HG02678 (cell line): ENCODE measurements around the gene PAM.
A peak's percentile ranks its signal among the peaks of the same experiment; 100 is the strongest.

Experiments
- ATAC-seq: cut with Tn5 transposase; IDR thresholded peaks from one replicate; pipeline ENCODE4 v1.9.1; 2021; ENCODE audit warnings: mild to moderate bottlenecking, moderate library complexity; ENCODE audit not compliant: unreplicated experiment

Gene PAM

DNA sequence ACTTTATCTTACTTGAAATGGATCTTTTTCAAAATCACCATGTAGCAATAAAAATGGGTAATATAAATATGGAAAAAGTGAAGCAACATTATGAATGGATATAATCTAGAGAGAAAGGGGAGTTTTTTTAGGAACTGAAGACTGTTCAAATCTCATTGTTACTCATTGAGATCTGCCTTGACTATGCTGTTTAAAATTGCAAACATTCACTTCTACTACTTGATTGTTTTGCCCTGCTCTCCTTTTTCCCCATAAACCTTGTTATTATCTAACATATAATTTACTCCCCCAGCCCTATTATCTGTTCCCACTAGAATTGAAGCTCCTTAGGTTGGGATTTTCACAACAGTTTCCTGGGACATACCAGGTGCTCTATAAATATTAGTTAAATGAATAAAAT lies 22.0 kb downstream of the PAM start:
- ATAC-seq = no peak

DNA sequence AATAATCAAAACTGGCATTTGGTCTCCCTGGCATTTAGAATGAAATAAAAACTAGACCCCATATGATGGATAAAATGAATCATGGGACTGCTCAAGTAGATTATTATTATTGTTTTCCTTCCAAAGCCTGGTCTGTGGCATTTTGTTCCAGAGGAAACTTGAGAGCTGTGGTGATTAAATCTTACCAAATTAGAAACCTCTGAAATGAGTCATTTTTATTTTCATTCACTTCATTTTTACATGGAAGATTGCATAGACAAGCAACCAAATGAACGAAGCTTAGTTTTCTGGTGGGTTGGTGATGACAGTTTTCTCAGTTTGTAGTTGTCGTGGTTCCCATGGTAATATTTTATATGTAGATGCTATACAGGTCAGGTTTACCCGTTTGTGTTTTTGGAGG lies 23.4 kb downstream of the PAM start:
- no peak for ATAC-seq

DNA sequence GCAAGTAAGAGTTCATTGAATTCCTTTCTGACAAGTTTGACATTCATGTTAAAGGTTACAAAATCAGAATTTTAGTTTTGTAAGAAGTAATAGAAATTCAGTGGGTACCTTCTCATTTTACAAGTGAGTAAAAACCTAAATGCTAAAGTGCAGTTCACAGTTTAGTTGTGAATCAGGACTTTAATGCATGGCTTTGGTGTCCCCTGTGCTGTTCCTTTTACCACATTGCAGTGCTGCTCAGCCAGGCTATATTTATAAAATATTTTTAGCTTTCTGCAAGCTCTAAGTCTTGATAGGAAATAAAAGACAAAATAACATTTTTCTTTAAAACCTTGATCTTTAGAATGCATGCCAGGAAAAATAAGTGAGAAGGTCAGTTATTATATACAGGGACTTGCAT lies 26.3 kb downstream of the PAM start:
- no peak for ATAC-seq

DNA sequence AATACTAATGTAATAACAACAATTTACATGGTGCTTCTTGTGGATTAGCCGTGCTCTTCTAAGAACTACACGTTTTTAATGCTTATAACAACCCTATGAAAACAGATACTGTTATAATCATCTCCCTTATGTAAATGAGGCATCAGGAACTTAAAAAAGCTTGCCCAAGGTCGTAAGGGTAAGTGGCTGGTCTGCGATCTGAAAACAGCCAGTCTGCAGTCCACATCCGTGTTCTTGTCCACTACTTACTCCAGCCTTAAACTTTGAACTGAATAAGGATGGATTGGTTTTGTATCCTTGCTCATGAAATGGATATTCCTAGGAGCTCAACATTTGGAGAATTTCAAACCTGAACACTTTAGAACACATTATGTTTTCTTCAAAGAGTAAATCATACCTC lies 26.7 kb downstream of the PAM start:
- no peak for ATAC-seq

DNA sequence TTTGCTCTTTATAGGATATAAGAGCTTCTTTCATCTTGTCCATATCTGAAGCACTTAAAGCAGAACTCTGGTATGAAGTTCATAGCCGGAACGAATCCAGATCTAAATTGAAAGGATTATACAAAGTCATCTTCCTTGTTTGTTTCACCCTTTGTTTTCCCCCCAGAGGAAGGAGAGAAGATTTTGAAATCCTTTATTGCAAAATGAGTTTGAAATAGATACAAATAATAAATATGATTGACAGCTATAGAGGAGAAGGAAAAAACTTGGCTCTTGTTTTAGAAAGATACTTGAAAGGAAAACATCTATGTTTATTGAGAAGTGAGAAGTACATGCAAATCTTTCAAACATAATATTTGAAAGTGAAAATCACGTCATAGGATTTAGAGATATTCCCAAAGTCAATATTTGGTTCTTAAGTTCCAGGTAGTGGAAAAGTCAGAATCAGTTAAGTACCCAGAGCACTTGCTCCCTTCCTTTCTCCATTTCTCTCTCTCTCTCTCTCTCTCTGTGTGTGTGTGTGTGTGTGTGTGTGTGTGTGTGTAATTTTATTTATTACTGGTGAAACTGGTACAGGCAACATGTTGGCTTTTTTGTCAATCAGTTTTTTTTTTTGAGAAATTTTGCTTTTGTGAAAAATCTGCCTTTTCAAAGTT lies 27.2 kb downstream of the PAM start:
- no peak for ATAC-seq

DNA sequence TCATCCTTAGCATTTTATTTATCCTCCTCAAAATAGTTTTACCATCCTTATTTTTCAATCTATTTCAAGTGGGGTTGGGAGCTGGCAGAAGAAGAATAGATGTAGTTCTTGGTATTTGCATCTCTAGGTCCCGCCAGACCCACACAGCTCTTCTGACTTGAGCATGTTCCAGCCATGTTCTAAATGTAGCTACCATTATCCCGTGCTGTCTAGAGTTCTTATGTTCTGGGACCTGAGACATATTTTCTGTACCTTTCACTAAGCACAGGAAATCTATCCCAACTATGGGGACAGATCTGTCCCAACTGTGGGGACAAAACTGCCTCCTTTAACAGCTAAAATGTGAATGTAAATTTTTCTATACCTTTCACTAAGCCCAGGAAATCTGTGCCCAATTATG lies 32.0 kb downstream of the PAM start:
- no peak for ATAC-seq

DNA sequence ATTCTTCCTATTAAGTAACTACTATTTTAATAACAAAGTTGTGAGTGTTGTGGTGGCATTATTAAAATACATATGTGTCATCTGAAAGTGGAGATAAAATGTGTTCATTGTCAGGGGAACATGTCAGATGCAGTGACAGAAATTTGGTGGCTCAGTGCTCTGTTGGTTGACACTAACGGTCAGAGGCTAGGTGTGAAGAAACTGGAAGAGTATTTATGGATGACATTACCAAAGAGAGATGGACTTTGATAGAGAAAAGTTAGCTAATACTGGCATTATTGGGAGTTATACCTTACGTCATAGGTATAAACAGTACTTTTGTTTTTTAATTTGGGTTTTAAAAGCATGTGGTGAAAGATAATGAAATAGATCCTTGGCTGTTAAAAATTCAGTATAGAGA lies 33.7 kb downstream of the PAM start:
- ATAC-seq = no peak

DNA sequence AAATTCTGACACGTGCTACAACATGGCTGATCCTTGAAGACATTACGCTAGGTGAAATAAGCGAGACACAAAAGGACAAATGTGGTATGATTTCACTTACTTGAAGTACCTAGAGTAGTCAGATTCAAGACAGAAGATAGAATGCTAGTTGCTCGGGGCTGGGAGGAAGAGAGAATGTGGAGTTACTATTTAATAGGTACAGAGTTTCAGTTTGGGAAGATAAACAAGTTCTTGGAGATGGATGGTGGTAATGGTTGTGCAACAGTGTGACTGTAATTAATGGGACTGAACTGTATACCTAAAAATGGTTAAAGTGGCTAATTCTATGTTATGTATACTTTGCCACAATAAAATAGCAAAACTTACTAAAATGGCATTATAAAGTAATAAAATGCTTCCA lies 34.4 kb downstream of the PAM start:
- no peak for ATAC-seq

DNA sequence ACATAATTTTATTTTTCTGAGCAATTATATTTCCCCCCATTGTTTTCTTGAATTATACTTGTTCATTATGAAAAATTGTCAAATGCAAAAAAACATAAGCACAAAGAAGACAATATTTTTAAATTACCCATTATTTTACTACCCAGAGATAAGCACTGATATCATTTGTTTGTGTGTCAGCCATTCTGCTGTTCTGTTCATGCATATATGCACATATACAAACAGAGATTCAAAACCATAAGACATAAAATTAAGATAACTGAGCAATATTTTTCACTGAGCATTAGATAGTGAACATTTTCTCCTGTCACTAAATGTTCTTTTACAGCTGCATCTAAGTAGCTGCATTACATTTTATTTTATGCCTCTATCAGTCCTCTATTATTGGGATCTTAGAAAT lies 35.6 kb downstream of the PAM start:
- no peak for ATAC-seq

DNA sequence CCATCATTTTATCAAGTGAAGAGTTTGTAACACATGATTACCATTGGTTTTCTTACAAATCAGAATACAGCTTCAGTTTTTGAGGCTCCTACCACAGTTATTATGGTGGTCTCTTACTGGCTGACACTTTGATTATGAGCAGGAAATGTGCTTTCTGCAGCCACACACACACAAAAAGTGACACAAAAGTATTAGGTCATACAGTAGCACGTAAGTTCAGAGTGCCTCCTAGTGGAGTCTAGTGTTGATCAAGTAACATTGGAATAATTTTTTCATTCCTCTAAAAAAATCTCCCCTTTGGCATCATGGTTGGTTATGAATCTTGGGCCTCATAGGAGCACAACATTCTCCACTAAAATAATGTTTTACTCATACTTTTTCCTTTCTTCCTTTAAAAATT lies 37.6 kb downstream of the PAM start:
- no peak for ATAC-seq

DNA sequence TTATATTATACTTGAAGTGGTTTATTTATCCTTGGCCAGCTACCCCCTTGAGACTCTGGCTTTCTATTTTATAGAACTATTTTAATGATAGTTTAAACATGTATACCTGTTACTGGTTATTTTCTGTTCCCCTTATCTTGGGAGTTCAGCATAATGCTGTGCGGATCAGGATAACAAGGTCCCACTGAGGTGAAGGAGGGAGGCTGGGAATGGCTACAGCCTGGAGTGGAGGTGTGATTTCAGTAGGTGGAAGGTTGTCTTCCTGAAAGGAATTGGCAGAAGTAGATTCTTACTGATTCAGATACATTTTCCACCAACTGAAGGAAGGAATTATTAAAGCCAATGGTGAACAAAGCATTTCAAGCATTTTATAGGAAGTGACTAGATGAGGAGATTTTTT lies 38.9 kb downstream of the PAM start:
- no peak for ATAC-seq

DNA sequence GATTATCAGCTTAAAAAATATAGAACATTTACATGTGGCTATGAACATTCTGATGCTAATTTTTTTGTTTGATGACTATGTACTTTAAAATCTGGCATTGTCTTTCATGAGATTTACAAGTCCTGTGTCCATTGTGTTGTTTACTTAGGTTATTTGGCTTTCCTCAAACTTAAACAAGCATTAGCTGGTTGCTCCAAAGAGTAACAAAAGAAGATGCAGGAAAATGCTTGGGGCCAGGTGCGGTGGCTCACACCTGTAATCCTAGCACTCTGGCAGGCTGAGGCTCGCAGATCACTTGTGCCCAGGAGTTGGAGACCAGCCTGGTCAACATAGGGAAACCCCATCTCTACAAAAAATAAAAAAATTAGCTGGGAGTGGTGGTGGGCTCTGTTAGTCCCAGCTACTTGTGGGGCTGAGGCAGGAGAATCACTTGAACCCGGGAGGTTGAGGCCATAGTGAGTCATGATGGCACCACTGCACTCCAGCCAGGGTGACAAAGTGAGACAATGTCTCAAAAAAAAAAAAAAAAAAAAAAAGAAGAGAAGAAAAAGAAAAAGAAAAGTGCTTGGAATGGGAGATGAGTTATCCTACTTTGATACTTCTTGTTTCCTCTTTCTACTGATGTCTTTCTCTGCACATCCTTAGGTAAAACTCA lies 39.7 kb downstream of the PAM start:
- no peak for ATAC-seq

DNA sequence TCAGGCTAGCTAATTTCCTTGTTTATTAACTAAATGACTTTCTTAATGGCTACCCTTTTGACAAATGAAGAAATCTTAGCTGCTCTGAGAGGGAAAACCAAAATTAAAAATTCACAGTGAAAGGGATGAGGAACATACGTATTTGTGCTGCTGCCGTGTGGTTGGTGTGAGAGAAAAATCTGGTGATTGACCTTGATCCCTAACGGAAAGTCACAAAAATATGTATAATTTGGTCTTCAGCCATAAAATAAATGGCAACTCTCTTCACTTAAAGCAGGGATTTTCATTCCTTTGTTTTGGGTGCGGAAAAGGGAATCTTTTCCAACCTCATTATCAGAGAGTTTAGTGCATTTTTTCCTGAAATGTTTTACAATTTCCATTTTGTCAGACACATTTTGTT lies 40.4 kb downstream of the PAM start:
- no peak for ATAC-seq

DNA sequence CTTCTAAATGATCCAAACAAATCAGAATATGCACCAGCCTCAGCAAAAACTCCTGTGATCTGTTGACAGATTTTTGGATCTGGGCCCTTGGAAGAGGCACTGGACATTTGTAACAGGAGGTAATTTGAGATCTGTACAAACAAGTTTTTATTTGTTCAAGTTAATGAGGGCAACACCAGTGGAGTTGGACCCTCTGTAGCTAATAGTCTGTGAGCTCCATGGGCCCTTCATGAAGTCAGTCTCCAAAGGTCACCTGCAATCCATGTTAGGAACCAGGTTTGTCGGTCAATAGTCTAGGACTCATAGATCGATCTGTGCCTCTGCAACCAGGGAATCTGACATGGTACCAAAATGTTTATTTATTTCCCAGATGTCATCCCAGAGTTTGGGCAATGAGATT lies 40.9 kb downstream of the PAM start:
- ATAC-seq = no peak

DNA sequence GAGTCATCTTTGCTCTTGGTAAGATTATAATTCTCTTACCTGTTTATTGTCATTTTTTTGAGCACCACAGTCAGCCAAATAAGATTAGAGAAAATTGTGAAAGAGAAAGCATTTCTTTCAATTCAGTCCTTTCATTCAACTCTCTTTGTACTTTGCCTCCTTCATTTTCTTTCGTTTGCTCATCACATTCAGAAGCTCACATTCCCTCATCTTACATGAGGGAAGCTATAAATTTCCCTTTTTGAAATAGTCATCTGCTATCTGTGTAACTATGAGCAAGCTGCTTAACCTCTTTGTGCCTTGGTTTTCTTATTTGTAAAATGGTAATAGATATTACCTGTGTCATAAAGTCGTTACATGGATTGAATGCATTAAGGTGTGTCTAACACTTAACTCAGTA lies 41.4 kb downstream of the PAM start:
- ATAC-seq = no peak

DNA sequence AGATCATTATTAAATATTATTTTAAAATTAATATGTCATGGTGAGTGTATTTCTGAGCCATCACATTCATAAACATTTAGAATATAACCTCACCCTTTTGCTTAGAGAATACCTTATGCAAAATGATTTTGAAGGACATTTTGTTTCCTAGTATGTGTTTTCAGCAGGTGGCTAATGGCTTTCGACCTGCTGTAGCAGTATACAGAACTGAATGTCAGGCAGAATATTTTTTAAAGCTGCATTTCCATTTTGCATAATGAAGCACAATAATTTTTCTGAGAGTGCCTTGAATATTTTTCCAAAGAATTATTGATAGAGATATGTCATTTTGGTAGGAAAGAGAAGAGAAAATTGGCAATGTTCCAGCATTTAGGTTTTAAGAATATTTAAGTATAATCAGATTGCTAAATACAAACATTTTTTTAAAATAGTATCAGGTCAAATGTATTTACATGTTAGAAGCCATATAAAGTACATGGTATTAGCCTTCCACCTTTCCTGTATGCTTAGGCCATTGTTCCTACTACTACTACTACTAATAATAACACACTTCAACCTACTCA lies 42.3 kb downstream of the PAM start:
- ATAC-seq = no peak

DNA sequence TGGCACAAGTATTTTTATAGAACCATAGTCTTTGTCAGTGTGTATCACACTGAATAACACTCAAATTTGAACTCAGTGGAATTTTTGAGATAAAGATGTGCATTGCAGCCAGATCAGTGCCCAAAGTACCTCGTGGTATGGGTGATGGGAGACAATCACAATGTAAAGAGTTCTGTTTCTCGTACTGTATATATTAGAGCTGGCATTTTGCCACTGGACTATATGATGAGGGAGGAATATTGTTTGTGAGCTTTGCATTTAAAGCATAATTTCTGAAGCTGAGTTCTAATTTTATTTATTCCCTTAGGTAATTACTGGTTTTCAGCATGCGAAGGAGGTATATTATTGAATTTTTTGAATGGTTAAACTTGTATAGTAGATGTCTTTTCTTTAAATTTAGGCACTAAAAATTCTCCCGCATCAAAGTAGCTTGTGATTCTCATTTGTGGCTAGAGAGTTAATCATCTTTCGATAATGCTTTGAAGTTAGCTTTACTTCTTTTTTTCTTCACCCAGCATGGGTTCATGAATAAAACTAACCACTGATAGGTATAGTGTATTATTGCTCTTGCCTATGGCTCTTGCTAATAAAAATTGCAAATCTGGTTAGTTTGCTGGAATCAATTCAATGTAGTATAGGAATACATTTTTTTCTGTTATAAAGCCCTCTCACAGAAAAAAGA lies 43.1 kb downstream of the PAM start:
- no peak for ATAC-seq

DNA sequence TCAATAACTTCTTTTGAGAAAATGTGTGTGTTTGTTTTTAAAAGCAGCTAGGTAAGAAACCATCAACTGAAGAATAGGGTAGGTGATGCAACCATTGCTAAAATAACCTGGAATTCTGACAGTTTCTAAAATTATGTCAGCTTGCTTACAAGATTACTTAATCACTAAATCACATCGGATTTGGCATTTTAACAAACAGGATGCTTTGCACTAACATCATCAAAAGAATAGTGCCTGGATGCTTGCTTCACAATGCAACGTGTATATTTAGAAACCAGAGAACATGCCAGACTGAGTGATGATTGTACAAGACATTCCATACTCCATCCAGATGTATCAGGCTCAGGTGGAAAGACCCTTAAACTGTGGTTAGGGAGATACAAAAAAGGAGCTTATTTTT lies 43.9 kb downstream of the PAM start:
- no peak for ATAC-seq

DNA sequence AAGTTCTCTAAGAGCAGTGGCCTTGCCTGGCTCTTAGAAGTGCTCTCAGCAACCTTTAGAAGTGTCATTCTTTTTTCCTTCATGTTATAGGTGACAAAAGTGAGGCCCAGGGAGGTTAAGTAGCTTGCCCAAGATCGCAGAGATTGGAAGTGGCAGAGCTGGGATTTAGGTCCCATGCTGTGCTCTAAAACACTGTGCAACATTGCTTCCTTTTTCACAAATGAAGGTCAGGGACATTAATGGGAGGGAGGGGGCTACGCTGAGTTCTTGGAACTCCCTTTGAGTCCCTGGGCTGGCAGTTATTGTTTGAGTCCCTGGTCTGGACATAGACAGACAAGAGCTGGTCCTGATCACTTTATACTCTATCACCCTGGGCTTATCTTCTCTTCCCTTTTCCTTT lies 45.3 kb downstream of the PAM start:
- ATAC-seq = no peak

DNA sequence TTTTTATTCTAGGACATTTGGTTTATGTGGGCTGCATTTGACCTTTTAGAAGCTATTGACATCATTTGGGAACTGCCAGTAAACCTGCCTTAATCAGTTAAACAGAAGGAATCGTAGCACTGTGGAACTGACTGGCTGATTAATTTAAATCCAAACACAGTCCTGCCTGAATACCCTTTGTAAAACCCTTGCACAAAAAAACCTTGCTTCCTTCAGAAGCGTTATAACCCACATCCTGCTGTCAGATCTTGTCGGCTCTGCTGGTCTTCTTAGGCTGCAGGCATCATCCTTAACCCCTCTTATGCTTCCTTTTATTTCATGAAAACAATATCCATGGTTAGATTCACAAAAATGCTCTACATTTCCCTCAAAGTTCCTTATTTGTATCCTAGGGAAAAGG lies 46.3 kb downstream of the PAM start:
- ATAC-seq = peak; percentile 54

DNA sequence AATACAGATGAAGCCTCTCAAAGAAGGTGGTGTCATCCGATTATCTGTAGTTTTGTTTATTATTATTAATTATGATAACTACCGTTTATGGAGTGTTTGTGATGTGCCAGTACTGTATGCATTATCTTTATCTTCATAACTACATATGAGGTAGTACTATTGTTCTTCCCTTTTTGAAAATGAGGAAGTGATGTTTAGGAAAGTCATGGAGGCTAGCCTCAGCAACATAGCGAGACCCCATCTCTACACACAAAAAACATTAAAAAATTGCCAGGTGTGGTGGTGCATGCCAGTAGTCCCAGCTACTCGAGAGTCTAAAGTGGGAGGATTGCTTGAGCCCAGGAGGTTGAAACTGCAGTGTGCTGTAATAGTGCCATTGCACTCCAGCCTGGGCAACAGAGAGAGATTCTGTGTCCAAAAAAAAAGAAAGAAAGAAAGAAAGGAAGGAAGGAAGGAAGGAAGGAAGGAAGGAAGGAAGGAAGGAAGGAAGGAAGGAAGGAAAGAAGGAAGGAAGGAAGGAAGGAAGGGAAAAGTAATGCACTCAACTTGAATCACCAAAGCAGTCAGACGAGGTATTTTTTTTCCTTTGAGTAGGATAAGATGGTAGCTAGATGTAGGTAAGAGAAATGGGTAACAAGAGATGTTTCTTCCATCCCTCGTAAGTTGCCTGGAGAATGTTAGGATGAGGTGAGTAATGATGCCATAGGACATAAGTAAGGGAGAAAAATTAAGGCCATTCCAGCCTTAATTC lies 47.8 kb downstream of the PAM start:
- ATAC-seq = no peak
